Stimulated activated effector memory CD8-positive, alpha-beta T cell treated with anti-CD3 and anti-CD28 coated beads, Interleukin-12 subunit alpha, Interleukin-12 subunit beta, amount 100 ng/mL, for 72 hours (primary cell): ENCODE data around the gene GABRA4.

ENCODE experiments used
- ATAC-seq: fragments of 150-1000 bp; cut with Tn5 transposase; 2 replicates; pipeline ENCODE4 v1.10.0; 2021
- DNase-seq, 2 donors: peaks; one replicate each; pipeline ENCODE4 v3.0.0; 2021 to 2022; ENCODE audit warnings: low spot score in 2 of 2
- H3K27ac Mint-ChIP-seq: one replicate; pipeline ENCODE4 v1.8.0; 2022; ENCODE audit warnings: mild to moderate bottlenecking, mixed read lengths
- H3K36me3 Mint-ChIP-seq: one replicate; pipeline ENCODE4 v1.8.0; 2022; ENCODE audit warnings: mild to moderate bottlenecking, mixed read lengths
- H3K4me1 Mint-ChIP-seq: one replicate; pipeline ENCODE4 v1.8.0; 2022; ENCODE audit warnings: mixed read lengths
- H3K4me3 Mint-ChIP-seq: one replicate; pipeline ENCODE4 v1.8.0; 2022; ENCODE audit warnings: mild to moderate bottlenecking, mixed read lengths
- H3K9me3 Mint-ChIP-seq: one replicate; pipeline ENCODE4 v1.8.0; 2022; ENCODE audit warnings: mixed read lengths

GABRA4 gene

DNA sequence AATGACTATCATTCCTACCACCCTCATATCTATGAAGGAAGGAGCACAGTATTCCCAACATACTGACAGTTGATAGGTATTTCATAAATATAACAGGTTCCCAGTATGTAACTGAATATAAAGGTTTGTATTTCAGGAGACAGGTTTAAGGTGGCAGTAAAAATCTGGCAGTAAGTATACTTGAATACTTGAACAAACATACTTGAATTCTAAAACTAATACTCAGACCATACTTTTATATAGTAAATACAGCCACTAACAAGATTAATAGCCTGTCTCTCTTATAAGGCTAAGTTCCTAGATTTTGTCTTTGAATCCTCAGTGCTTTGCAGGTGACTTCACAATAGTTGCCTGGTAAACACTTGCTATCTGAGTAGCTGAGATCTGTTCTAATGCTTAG, 37.8 kb downstream of the GABRA4 start:
- no peak overlapping the region for H3K27ac Mint-ChIP-seq
- no peaks in the 10 kb centered on the region for H3K36me3 Mint-ChIP-seq
- ATAC-seq = no peak
- no peak overlapping the region for H3K4me3 Mint-ChIP-seq
- H3K4me1 Mint-ChIP-seq = no peaks in the 10 kb centered on the region
- H3K9me3 Mint-ChIP-seq = no peaks in the 10 kb centered on the region
- no peak for DNase-seq

DNA sequence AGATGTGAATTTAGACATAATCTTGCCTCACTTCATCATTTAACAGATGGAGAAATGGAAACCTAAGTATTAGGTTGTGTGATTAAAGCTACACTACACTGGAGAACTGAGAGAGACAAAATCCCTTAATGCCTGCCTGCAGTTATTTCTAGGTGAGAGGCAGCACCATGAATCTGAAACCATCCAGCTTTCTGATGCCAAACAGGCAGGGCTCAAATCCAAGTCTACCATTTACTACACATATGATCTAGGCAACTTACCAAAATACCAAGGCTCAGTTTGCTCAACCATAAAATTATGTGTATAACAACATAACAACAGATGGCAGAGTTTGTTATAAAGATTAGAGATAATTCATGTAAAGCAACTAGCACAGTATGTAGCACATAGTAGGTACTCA, 38.7 kb downstream of the GABRA4 start:
- H3K4me1 Mint-ChIP-seq = no peaks in the 10 kb centered on the region

DNA sequence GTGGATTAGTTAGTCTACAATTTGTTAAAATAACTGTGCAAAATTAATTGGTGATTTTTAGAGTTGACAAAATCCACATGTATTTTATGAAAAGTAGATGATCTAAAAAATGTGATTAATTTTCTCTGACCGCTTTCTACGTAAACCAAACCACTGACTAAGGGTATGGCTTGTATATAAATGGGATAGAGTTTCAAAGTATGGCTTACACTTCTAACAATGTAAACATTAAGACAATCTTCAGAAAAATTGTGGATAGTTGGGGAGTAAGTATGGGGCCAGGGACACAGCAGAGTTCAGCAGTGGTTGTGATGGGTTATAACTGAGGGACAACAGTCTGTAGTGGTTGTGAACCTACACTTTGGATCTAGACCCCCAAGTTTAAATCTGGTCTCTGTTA, 39.8 kb downstream of the GABRA4 start:
- no peak overlapping the region for H3K4me3 Mint-ChIP-seq
- H3K4me1 Mint-ChIP-seq = no peaks in the 10 kb centered on the region
- no peaks in the 10 kb centered on the region for H3K9me3 Mint-ChIP-seq
- no peak for ATAC-seq
- no peaks in the 10 kb centered on the region for H3K36me3 Mint-ChIP-seq
- H3K27ac Mint-ChIP-seq = no peak overlapping the region
- DNase-seq = no peak

More for the DNA sequence above, 38.7 kb downstream of the GABRA4 start:
- Mint-ChIP-seq H3K4me3 (no peak overlapping the region), H3K9me3 (no peaks in the 10 kb centered on the region), H3K27ac (no peak overlapping the region), H3K36me3 (no peaks in the 10 kb centered on the region)
- DNase-seq (no peak), ATAC-seq (no peak)

DNA sequence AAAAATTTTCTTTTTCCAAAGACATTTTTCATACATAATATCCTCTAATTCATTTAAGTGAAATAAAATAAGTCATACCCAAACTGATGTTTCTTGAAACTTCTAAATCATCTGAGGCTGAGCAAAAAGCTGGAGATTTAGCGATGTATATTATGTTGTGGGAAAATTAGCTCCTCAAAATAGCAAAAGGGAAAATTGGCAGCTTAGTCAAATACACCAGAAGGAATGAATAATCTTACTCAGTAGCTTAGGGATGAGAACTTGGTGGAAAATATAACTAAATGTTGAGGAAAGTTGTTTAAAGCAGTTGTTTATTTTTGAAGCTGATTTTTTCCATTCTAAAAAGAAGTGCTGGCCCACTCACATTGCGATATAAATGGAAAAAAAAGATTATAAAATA, 40.9 kb downstream of the GABRA4 start:
- Mint-ChIP-seq H3K4me3 (no peak overlapping the region), H3K27ac (no peak overlapping the region), H3K36me3 (no peaks in the 10 kb centered on the region), H3K4me1 (no peaks in the 10 kb centered on the region), H3K9me3 (no peaks in the 10 kb centered on the region)
- no peak for ATAC-seq
- no peak for DNase-seq

DNA sequence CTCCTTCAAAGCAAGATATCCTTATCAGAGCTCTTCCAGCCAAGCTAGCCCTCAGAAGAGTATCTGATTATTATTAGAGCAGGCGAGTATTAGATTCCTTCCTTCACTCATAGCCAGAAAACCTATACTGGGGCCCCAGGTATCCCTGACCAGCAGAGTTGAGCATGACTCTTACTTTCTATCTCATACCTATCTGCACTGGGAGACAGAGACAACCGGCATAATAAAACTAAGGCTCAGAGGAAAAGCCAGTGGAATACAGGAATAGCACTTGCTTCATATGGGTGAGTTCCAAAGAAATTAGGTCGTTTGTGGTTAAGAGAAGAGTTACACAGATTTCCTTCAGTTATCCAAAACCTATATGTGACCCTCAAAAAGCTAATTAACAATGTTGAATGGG, 42.6 kb downstream of the GABRA4 start:
- Mint-ChIP-seq H3K4me1 (no peaks in the 10 kb centered on the region), H3K27ac (no peak overlapping the region), H3K4me3 (no peak overlapping the region), H3K9me3 (no peaks in the 10 kb centered on the region), H3K36me3 (no peaks in the 10 kb centered on the region)
- ATAC-seq (no peak), DNase-seq (no peak)

DNA sequence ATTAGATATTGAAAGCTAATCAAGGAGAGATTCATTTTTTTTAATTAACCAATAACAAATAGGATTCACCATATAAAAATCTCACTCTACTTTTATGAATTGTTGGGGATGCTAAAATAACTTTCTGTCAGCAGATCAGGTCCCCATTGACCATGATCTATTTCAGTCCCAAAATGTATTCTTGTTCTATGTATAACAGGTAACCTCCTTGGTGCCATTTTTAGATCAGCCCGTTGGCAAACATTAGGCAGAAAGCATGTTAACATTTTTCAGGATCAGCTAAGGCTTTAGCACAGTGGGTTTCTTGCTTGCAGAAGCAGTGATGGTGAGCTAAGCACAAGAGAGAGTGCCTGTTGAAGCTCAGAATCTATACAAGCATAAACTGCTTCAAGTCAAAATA, 43.6 kb downstream of the GABRA4 start:
- no peak for DNase-seq
- no peaks in the 10 kb centered on the region for H3K4me1 Mint-ChIP-seq
- H3K36me3 Mint-ChIP-seq = no peaks in the 10 kb centered on the region
- no peak overlapping the region for H3K4me3 Mint-ChIP-seq
- no peak for ATAC-seq
- H3K9me3 Mint-ChIP-seq = no peaks in the 10 kb centered on the region
- no peak overlapping the region for H3K27ac Mint-ChIP-seq

DNA sequence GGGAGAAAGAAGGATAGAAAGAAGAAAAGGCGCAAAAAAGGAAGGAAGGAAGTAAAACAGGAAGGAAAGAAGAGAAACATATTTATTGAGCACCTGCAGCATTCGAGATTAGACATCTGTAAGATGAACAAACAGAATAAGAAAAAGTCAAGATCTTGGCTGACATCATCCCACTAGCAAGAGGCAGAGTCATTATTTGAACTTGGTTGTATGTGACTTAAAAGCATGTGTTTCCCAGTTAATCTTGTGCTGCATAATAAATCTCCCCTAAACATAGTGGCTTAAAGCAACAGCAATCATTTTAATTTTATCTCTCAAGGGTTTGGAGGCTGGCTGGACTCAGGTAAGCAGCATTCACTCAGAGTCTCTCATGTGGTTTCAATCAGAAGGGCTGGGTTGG, 45.8 kb downstream of the GABRA4 start:
- no peaks in the 10 kb centered on the region for H3K9me3 Mint-ChIP-seq
- DNase-seq = no peak
- H3K36me3 Mint-ChIP-seq = no peaks in the 10 kb centered on the region
- no peaks in the 10 kb centered on the region for H3K4me1 Mint-ChIP-seq
- H3K4me3 Mint-ChIP-seq = no peak overlapping the region
- ATAC-seq = no peak
- H3K27ac Mint-ChIP-seq = no peak overlapping the region

DNA sequence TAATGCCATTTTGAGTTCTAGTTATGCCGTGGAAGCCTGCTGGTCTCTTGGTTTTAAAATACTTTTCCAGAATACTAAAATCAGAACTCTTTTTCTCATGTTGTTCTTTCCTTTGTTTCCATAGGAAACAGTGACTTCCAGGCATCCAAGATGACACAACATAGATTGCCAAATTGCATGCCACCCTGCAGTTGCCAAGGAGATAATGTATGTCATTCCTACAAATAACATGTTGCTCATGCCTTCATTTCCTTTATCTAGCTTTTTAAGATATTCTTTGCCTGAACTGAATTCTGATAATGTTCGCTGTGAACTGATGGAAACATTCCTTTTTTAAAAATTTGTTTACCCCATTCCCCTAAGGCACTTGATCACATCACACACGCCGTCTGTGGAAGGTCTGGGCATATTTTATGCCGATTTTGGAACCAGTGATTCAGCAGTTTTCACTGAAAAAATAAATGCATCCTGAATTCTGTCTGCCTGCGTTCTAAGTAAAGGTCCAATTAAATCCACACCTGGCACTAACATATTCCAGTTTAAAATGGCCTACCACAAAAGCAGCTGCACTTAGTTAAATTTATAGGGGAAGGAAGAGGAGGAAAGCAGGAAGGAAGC, 46.4 kb downstream of the GABRA4 start:
- H3K9me3 Mint-ChIP-seq = no peaks in the 10 kb centered on the region
- no peak for DNase-seq
- ATAC-seq = no peak
- no peaks in the 10 kb centered on the region for H3K36me3 Mint-ChIP-seq
- H3K4me3 Mint-ChIP-seq = no peak overlapping the region
- H3K27ac Mint-ChIP-seq = no peak overlapping the region
- H3K4me1 Mint-ChIP-seq = no peaks in the 10 kb centered on the region

DNA sequence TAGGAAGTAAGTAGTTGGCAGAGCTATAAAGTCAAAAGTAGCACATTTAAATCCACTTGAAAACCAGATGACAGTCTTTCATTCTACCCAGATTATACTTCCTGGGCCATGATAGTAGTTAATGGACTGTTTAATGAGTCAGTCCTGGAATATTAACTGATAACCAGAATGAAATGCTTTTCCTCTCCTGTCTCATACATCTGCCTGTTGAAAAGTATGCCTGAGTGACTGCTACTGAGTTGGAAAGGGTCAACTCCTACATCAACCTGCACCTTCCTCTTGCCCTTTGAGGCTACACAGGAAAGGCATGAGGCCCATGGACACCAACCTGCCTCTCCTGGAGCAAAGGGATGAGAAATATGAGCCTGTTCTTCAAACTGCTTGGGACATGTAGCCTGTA, 48.3 kb downstream of the GABRA4 start:
- ATAC-seq = no peak
- H3K4me1 Mint-ChIP-seq = no peaks in the 10 kb centered on the region

DNA sequence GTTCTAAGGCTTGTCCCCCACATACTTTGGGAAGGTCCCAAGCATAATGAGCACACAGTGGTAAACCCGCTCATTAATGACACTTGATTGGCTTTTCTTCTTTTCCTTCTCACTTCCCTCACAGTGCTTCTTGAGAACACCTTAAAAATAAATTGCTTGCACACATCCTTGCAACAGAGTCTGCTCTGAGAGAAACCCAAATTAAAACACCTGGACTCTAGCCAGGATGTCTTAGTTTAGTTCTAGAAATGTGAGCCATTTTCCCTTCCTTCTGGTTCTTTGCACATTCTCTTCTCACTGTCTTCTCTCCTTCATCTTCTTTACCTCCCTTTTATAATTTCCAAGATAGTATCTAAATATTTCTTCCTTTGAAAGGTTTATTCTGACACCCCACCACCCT, 49.0 kb downstream of the GABRA4 start:
- ATAC-seq = no peak
- H3K4me3 Mint-ChIP-seq = no peak overlapping the region

More for the DNA sequence above, 48.3 kb downstream of the GABRA4 start:
- DNase-seq = no peak
- H3K36me3 Mint-ChIP-seq = no peaks in the 10 kb centered on the region
- no peak overlapping the region for H3K4me3 Mint-ChIP-seq
- H3K9me3 Mint-ChIP-seq = no peaks in the 10 kb centered on the region
- H3K27ac Mint-ChIP-seq = no peak overlapping the region

DNA sequence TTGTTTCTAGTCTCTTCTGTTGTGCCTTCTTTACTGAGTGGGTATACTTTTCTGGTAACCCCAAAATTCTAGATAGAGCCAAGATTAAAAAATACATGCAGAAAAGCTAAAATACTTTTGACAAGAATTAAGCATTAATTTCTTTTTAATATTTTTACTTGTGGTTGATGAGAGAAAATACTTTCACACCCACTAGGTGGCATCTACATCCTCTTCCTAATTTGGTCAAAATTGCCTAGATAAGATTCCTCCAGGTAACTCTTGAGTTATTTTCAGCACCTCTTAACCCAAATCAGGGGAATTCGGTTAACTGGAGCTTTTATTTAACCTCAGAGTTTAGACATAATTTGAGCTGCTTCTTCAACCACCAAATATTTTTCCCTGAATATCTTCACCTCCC, 55.9 kb downstream of the GABRA4 start:
- no peak overlapping the region for H3K4me3 Mint-ChIP-seq
- ATAC-seq (no peak), DNase-seq (no peak)
- H3K4me1 Mint-ChIP-seq = no peaks in the 10 kb centered on the region
- H3K27ac Mint-ChIP-seq = no peak overlapping the region
- H3K36me3 Mint-ChIP-seq = no peaks in the 10 kb centered on the region
- no peaks in the 10 kb centered on the region for H3K9me3 Mint-ChIP-seq

More for the DNA sequence above, 49.0 kb downstream of the GABRA4 start:
- H3K27ac Mint-ChIP-seq = no peak overlapping the region
- no peaks in the 10 kb centered on the region for H3K4me1 Mint-ChIP-seq
- no peaks in the 10 kb centered on the region for H3K36me3 Mint-ChIP-seq
- DNase-seq = no peak
- H3K9me3 Mint-ChIP-seq = no peaks in the 10 kb centered on the region

DNA sequence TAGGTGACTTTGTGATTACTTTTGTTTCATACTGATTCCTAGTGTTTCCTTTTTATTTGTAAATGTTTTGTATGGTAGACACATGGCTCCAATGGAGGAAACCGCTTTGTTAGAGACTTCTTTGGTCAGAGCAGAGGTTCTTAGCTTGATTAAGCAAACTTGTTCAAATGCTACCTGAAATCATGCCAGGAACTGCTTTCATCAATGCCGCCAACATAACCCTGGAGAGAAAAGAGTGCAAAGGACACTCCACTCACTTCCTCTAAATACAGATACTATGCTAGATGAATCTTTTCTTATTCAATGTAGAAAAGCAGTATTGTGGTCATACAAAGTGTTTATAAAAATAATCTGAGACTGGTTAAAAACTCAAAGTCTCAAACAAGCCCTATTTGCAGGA, 58.7 kb downstream of the GABRA4 start:
- Mint-ChIP-seq H3K36me3 (no peaks in the 10 kb centered on the region), H3K4me3 (no peak overlapping the region), H3K4me1 (no peaks in the 10 kb centered on the region), H3K9me3 (no peaks in the 10 kb centered on the region), H3K27ac (no peak overlapping the region)
- no peak for DNase-seq
- no peak for ATAC-seq

DNA sequence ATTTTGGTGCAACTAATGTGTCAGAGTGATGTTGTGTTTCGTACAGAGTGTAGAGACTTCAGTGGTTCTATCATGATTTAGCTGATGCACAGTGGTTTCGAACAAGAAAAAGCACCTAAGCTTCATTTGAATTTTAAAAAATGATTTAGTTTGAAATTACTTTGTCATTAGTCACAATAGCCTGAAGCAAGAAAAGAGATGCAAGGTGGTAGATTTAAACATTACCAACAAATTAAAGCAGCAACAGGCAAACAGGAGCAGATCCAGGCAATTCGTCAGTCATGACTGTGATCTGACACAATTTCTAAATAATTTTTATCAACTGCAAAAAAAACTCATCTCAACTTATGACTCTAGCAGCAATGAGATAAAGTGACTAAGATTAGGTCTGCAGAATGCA, 59.7 kb downstream of the GABRA4 start:
- ATAC-seq (no peak), DNase-seq (no peak)
- H3K4me3 Mint-ChIP-seq = no peak overlapping the region
- no peaks in the 10 kb centered on the region for H3K36me3 Mint-ChIP-seq
- H3K9me3 Mint-ChIP-seq = no peaks in the 10 kb centered on the region
- H3K27ac Mint-ChIP-seq = no peak overlapping the region
- H3K4me1 Mint-ChIP-seq = no peaks in the 10 kb centered on the region

DNA sequence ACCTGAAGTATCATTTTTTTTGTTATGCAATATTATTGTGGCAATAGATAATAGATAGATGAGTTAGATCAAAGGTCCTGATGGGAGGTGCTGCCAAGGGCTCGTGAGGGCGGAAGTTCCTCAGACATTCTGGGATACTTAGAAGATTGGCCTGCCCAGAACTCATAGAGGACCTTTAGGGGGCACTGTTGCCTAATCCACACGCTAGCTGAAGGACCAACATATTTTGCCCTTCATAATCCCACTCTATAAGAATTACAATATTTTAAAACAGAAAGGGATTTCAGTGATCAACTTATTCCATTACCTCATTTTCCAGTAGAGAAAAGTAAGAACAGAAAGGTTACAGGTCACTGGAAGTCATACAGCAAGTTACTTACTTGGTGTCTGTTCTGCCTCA, 61.4 kb downstream of the GABRA4 start:
- no peaks in the 10 kb centered on the region for H3K9me3 Mint-ChIP-seq
- peak; percentile 55 for ATAC-seq
- no peaks in the 10 kb centered on the region for H3K36me3 Mint-ChIP-seq
- no peak for DNase-seq
- no peaks in the 10 kb centered on the region for H3K4me1 Mint-ChIP-seq
- H3K27ac Mint-ChIP-seq = no peak overlapping the region
- no peak overlapping the region for H3K4me3 Mint-ChIP-seq

DNA sequence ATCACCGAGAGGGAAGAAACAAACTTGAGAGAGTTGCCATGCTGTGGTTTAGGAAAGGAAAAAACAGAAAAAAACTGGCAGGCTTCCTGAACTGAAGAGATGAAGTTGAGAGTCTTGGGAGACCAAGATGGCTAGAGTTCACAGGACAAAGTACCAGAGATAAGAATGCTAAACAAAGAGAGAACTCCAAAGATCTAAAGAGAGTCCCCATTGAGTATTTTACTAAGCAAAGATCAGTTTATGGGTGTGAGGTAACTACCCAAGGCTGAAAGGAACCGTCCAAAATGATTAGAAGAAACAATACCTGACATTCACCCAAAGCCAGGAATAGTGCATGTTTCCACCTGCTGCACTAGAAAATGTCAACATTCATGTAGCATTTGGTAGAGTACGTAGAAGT, 62.5 kb downstream of the GABRA4 start:
- Mint-ChIP-seq H3K27ac (no peak overlapping the region), H3K4me1 (no peaks in the 10 kb centered on the region), H3K4me3 (no peak overlapping the region), H3K36me3 (no peaks in the 10 kb centered on the region), H3K9me3 (no peaks in the 10 kb centered on the region)
- no peak for DNase-seq
- ATAC-seq = no peak

DNA sequence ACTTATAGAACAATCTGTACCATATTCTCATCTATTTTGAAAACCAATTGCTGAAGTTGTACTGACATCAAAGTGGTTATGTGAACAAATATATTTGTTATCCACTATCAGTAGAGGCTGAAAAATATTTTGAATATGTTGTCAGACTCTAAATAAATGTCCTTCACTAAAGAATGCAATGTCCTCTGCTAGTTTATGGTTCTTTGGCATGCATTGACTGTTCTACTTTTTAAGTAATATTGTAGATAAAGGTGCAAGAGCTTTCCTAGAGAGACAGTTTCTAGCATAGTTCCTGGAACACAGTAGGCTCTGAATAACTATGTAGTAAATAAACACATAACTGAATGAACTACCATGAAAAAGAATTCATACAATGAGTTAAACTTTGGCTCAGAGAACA, 66.2 kb downstream of the GABRA4 start:
- no peak overlapping the region for H3K27ac Mint-ChIP-seq
- no peak for DNase-seq
- no peaks in the 10 kb centered on the region for H3K9me3 Mint-ChIP-seq
- H3K36me3 Mint-ChIP-seq = no peaks in the 10 kb centered on the region
- ATAC-seq = no peak
- no peak overlapping the region for H3K4me3 Mint-ChIP-seq
- H3K4me1 Mint-ChIP-seq = no peaks in the 10 kb centered on the region
